Activated CD4-positive, alpha-beta T cell treated with anti-CD3 and anti-CD28 coated beads for 36 hours (primary cell): Measurements from ENCODE around the gene EDEM1. TPM values are rescaled to one million over a fixed set of nuclear protein-coding genes. Genes with fewer than 3 reads are reported as not detected.
"Not testable (repeated sequence)": the region's sequence is repeated elsewhere in the genome, so short reads cannot be mapped to it uniquely, and the experiment has no call there.

Experiments
- ATAC-seq: fragments of 200-7000 bp; cut with Tn5 transposase; one replicate; pipeline ENCODE4 v1.10.0; 2021; ENCODE audit warnings: mild to moderate bottlenecking, moderate library complexity
- CTCF ChIA-PET: fragments of 350-600 bp; sonication (Branson Sonifier 250); formaldehyde crosslinking; loops from one replicate; lab custom pipeline; 2021; ENCODE audit warnings: antibody characterized with exemption; lab: Charles Lee
- POLR2A ChIA-PET: fragments of 350-600 bp; sonication (Branson Sonifier 250); formaldehyde crosslinking; loops from one replicate; lab custom pipeline; 2021; ENCODE audit warnings: antibody characterized with exemption, inconsistent platforms; lab: Charles Lee
- DNase-seq: peaks from one replicate; pipeline ENCODE4 v3.0.0-alpha.2; 2020
- H3K27ac Mint-ChIP-seq: one replicate; pipeline ENCODE4 v1.8.0; 2021; ENCODE audit warnings: mixed read lengths
- H3K27me3 Mint-ChIP-seq: one replicate; pipeline ENCODE4 v1.8.0; 2021; ENCODE audit warnings: mixed read lengths
- H3K36me3 Mint-ChIP-seq: one replicate; pipeline ENCODE4 v1.8.0; 2021; ENCODE audit warnings: low read depth, mixed read lengths
- H3K4me1 Mint-ChIP-seq: one replicate; pipeline ENCODE4 v1.8.0; 2021; ENCODE audit warnings: mixed read lengths
- H3K4me3 Mint-ChIP-seq: one replicate; pipeline ENCODE4 v1.8.0; 2021; ENCODE audit warnings: mild to moderate bottlenecking, moderate library complexity, mixed read lengths
- H3K9me3 Mint-ChIP-seq: one replicate; pipeline ENCODE4 v1.8.0; 2021; ENCODE audit warnings: low read depth, mixed read lengths
- intact Hi-C, 2 experiments: fragments of 100-400 bp; cut with DNase I in 1 of 2; cut with micrococcal nuclease in 1 of 2; formaldehyde crosslinking; loops; one replicate each; pipeline versions ENCODE4 v1.14.2 to v1.15.1; 2022 to 2024; cut with DNase I, micrococcal nuclease
- total RNA-seq, 2 experiments: library from RNA; stranded (reverse); gene quantifications; one replicate each; pipeline ENCODE4 v1.2.3, GENCODE V29; 2021

EDEM1 gene
- total RNA-seq: 100 to 1,000 TPM; 105 to 175 TPM

DNA sequence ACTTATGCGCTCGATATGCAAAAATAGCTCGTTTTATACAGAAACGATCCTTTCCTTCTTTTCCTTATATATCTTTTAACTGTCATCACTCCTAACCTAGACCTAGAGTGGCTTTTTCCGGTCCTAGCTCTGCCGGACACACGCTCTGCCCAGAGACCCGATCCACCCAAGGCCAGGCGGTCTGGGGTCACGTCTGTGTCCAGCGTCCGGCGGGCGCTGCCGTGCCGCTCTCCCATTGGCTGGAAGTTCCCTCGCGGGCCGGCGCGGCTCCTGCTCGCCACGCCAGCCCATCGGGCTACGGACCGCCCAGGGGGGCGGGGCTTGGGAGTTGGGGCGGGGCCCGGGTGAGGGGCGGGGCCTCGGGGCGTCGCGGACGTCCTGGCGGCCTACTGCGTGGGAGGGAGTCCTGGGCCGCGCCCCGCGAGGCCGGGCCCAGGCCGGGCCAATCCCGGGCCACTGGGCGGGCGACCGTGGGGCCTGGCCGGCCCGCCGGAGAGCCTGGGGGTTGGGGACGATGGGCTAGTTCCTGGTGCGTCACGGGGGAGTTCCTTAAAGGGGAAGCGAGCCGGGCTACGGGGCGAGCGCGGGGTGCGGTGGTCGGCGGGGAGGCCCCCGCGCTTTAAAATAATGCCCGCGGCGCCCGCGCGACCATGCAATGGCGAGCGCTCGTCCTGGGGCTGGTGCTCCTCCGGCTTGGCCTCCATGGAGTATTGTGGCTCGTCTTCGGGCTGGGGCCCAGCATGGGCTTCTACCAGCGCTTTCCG lies at the start of gene EDEM1:
Gene EDEM1, plus strand, starts transcription at position 552 of the 764 bp plus-strand sequence. Its CDS starts 99 bp downstream, at position 651.
- intact Hi-C loops: loop anchor here (1.0 to 10.0 kb wide), 7 partner anchors 10 to 884 kb away; partner anchors contain the start of genes ARL8B (in 2 of the 2), BHLHE40 (in 1 of the 2), ITPR1 (in 1 of the 2) and SETMAR (in 1 of the 2)
- Mint-ChIP-seq H3K27me3 (no peaks in the 10 kb centered on the region), H3K27ac (peak within 1 kb of the TSS; percentile 99), H3K4me3 (peak within 1 kb of the TSS; percentile 99), H3K36me3 (peaks cover 39% of the 10 kb centered on the region), H3K9me3 (no peaks in the 10 kb centered on the region), H3K4me1 (peaks cover 23% of the 10 kb centered on the region)
- DNase-seq (peak; percentile 97), ATAC-seq (peak; percentile 84)
- POLR2A ChIA-PET: interaction anchor here (0.6 to 3.6 kb wide), 8 partner anchors 10 to 338 kb away, joined by 3 to 31 read pairs (median 4); no protein-coding TSS in a partner anchor
- CTCF ChIA-PET: interaction anchor here (1.3 to 4.1 kb wide), 4 partner anchors 10 to 66 kb away, joined by 3 to 26 read pairs (median 6); partner anchors contain the start of gene ARL8B

DNA sequence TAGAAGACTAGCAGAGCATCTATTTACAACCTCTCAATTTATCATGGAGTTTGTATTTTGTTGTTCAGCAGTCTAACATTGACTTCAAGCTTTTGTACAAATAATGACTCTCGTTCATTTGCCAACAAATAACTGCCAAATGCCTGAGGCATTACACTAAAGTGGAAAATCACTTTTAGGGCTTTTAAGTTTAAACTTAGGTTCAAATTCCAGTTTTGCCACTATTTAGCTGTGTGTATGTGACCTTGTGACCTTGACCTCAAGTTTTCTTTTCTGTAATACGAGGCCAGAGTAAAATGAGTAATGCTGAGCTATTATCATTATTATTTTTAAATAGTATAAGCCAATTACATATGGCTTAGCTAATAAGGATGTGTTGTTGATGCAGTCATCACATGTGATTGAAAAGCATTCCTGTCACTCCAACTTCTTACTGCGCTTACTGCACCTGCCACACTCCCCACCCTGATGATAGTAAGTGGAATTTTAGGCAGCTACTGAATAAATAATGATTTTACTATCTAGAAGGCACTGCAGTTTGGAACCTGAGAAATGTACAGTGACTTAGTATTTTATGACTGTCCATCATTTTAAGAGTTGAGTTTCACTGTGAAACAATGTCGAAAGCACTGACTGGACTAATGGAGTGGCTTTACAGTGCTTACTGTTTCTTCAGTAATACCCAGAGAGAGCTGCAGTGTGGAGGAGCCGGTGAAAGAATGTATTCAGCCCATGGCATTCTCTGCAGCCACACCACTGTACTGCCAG lies 49.1 kb upstream of the EDEM1 start:
- peaks cover 57% of the 10 kb centered on the region for H3K4me1 Mint-ChIP-seq
- intact Hi-C loops: loop anchor here in 1 of 2 experiments (10.0 kb wide), 1 partner anchor 286 kb away; no protein-coding TSS in a partner anchor
- peaks cover 30% of the 10 kb centered on the region for H3K36me3 Mint-ChIP-seq
- peak overlapping the region; percentile 79 for H3K27ac Mint-ChIP-seq
- no peak overlapping the region for H3K4me3 Mint-ChIP-seq
- peaks cover 4% of the 10 kb centered on the region for H3K9me3 Mint-ChIP-seq
- POLR2A ChIA-PET: no interaction called here
- ATAC-seq (no peak), DNase-seq (no peak)
- CTCF ChIA-PET: interaction anchor here (0.7 to 0.8 kb wide), 2 partner anchors 12 to 14 kb away, joined by 3 to 6 read pairs; no protein-coding TSS in a partner anchor
- H3K27me3 Mint-ChIP-seq: no peaks in the 10 kb centered on the region

DNA sequence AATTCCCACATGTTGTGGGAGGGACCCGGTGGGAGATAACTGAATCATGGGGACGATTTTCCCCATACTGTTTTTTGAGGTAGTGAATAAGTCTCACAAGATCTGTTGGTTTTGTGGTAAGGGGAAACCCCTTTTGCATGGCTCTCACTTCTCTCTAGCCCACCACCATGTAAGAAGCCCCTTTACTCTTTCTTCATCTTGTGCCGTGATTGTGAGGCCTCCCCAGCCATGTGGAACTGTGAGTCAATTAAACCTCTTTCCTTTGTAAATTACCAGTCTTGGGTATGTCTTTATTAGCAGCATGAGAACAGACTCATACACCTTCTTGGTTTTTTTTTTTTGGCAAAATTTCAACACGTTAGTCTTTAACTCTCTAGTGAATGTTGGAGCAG lies 47.3 kb upstream of the EDEM1 start:
- CTCF ChIA-PET: interaction anchor here (0.6 kb wide), 1 partner anchor 96 kb away, joined by 3 read pairs; no protein-coding TSS in a partner anchor
- H3K9me3 Mint-ChIP-seq: peaks cover 7% of the 10 kb centered on the region
- POLR2A ChIA-PET: interaction anchor here (0.6 kb wide), 2 partner anchors 37 to 153 kb away, joined by 3 read pairs; no protein-coding TSS in a partner anchor
- H3K4me1 Mint-ChIP-seq: peaks cover 53% of the 10 kb centered on the region
- H3K36me3 Mint-ChIP-seq: peaks cover 38% of the 10 kb centered on the region
- H3K27me3 Mint-ChIP-seq: no peaks in the 10 kb centered on the region
- intact Hi-C loops: no loop called here
- peak overlapping the region; percentile 8 for H3K27ac Mint-ChIP-seq
- no peak overlapping the region for H3K4me3 Mint-ChIP-seq
- ATAC-seq: no peak
- no peak for DNase-seq

DNA sequence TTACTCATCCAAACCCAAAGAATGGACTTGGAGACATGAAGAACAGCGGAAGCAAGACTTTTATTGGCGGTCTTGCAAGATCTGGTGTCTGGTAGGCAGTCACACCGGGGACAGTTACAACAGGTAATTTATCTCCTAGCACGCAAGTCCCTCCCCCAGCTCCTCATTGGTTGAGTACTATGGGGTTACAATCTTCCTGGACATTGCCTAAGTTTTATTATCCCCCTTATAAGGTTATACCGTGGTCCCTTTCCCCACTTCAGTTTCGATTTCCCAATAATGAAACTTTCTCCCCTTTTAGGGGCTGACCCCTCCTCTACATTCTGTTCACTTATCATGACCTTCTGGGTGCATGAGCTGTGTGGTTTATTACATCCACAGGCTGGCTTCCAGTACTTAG lies 46.7 kb upstream of the EDEM1 start:
- no peak overlapping the region for H3K27ac Mint-ChIP-seq
- peaks cover 7% of the 10 kb centered on the region for H3K9me3 Mint-ChIP-seq
- no peak overlapping the region for H3K4me3 Mint-ChIP-seq
- H3K4me1 Mint-ChIP-seq: peaks cover 53% of the 10 kb centered on the region
- CTCF ChIA-PET: interaction anchor here (0.6 to 0.7 kb wide), 2 partner anchors 16 to 96 kb away, joined by 3 read pairs; no protein-coding TSS in a partner anchor
- ATAC-seq (no peak), DNase-seq (no peak)
- POLR2A ChIA-PET: interaction anchor here (0.6 kb wide), 1 partner anchor 36 kb away, joined by 3 read pairs; no protein-coding TSS in a partner anchor
- H3K36me3 Mint-ChIP-seq: peaks cover 44% of the 10 kb centered on the region
- no peaks in the 10 kb centered on the region for H3K27me3 Mint-ChIP-seq
- intact Hi-C loops: no loop called here

DNA sequence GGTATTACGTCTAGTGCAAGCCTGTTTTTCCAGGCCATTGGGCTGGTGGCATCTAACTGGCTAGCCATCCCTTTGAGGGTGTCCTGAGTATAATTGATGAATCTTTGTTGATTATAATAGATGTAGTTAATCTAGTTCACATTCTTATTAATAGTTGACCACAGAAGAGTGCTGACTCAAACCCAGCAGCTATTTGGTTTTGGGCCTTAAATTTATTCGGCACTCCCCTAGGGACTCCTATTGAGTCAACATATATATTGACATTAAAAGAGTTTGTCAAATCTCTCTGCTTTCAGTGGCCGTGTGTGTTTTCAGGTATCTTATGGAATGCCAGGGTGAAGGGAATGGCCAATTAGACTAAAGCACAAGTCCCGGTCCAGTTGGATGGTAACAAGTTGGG lies 45.7 kb upstream of the EDEM1 start:
- intact Hi-C loops: no loop called here

DNA sequence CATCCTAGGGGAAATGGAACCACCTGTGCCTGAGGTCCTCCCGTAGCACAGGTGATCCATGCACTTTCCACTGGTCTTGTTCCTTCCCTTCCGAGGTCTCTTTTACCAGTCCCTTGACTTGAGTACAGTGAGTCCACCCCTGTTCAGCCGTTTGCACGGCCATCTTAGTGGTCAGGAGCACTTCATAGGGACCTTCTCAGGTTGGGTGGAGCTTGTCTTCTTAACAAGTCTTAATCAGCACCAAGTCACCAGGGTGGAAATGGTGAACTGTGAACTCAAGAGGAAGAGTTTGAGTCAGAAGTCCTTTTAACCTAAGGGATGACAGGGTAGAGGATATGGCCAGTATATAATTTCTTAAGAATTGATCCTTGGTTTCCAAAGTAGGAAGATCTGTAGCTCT lies 44.0 kb upstream of the EDEM1 start:
- ChIA-PET CTCF (no interaction called here), POLR2A (no interaction called here)
- Mint-ChIP-seq H3K4me3 (no peak overlapping the region), H3K4me1 (peaks cover 39% of the 10 kb centered on the region), H3K9me3 (peaks cover 7% of the 10 kb centered on the region), H3K27me3 (no peaks in the 10 kb centered on the region), H3K36me3 (peaks cover 64% of the 10 kb centered on the region), H3K27ac (no peak overlapping the region)
- ATAC-seq (peak; percentile 33), DNase-seq (no peak)
- intact Hi-C loops: no loop called here

More for the DNA sequence above, 45.7 kb upstream of the EDEM1 start:
- H3K9me3 Mint-ChIP-seq: peaks cover 7% of the 10 kb centered on the region
- ChIA-PET CTCF (interaction anchor here (0.7 kb wide), 1 partner anchor 17 kb away, joined by 3 read pairs; no protein-coding TSS in a partner anchor), POLR2A (no interaction called here)
- peaks cover 53% of the 10 kb centered on the region for H3K36me3 Mint-ChIP-seq
- H3K27ac Mint-ChIP-seq: no peak overlapping the region
- H3K4me1 Mint-ChIP-seq: peaks cover 45% of the 10 kb centered on the region
- no peak overlapping the region for H3K4me3 Mint-ChIP-seq
- DNase-seq (no peak), ATAC-seq (no peak)
- H3K27me3 Mint-ChIP-seq: no peaks in the 10 kb centered on the region

DNA sequence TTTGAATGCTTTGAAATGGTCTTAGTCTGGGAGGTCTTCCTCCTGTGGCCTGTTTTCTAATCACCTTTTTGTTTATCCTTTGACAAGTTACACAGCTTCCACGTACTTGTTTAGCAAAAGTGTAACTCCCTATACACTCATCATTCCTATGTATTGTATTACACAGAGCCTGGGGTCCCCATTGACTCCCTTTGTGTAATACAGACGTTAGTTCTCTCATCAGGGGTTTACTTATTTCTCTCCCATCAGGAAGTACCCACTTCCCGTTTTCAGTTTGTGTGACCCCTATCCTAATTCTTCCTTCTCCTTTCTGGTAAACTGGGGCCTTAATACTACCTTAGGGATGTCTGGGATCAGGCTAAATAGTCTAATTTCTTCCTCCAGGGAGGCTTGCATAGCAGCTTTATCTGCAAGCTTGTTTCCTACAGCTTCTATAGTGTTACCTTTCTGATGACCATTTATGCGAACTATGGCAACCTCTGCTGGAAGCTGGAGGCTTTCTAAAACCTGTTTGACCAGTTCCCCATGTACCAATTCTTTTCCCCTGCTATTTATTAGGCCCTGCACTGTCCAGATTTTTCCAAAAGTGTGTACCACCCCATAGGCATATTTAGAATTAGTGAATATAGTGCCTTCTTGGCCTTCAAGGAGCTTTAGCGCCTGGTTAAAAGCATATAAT lies 43.1 kb upstream of the EDEM1 start:
- Mint-ChIP-seq H3K36me3 (peaks cover 65% of the 10 kb centered on the region), H3K4me1 (peaks cover 39% of the 10 kb centered on the region), H3K27ac (no peak overlapping the region), H3K27me3 (no peaks in the 10 kb centered on the region), H3K4me3 (no peak overlapping the region), H3K9me3 (peaks cover 7% of the 10 kb centered on the region)
- ChIA-PET CTCF (interaction anchor here (1.1 kb wide), 1 partner anchor 24 kb away, joined by 3 read pairs; no protein-coding TSS in a partner anchor), POLR2A (no interaction called here)
- no peak for ATAC-seq
- intact Hi-C loops: no loop called here
- DNase-seq: no peak

DNA sequence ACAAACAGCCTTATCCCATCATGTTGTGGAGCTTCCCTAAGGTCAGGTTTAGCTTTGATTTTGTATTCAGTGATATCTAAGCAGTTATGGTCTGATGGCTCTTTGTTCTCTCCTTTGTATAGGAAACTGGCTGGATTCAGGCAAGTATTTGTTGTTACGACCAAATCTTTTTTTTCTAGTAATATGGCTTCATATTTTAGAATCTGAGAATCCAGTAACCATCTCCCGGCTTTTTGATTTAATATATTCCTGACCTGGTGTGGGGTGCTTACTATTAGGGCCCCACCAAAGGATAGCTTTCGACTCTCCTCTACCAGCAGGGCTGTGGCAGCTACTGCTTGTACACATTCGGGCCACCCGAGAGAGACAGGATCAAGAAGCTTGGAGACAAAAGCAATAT lies 42.4 kb upstream of the EDEM1 start:
- H3K4me3 Mint-ChIP-seq: no peak overlapping the region
- no peak for ATAC-seq
- peaks cover 7% of the 10 kb centered on the region for H3K9me3 Mint-ChIP-seq
- no peaks in the 10 kb centered on the region for H3K27me3 Mint-ChIP-seq
- ChIA-PET POLR2A (no interaction called here), CTCF (interaction anchor here (1.1 kb wide), 1 partner anchor 23 kb away, joined by 3 read pairs; no protein-coding TSS in a partner anchor)
- peaks cover 67% of the 10 kb centered on the region for H3K36me3 Mint-ChIP-seq
- H3K4me1 Mint-ChIP-seq: peaks cover 39% of the 10 kb centered on the region
- no peak for DNase-seq
- intact Hi-C loops: no loop called here
- H3K27ac Mint-ChIP-seq: no peak overlapping the region

DNA sequence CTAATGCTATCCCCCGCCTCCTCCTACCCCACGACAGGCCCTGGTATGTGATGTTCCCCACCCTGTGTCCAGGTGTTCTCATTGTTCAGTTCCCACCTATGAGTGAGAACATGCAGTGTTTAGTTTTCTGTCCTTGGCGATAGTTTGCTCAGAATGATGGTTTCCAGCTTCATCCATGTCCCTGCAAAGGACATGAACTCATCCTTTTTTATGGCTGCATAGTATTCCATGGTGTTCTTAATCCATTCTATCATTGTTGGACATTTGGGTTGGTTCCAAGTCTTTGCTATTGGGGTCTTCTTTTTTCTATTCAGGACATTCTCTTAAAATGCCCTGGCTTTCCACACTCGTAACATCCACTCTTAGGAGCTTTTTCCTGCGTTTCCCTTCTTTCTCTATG lies 40.4 kb upstream of the EDEM1 start:
- ATAC-seq, H3K9me3 Mint-ChIP-seq, DNase-seq, H3K4me3 Mint-ChIP-seq, H3K27ac Mint-ChIP-seq, H3K27me3 Mint-ChIP-seq, intact Hi-C loops: not testable (repeated sequence)
- POLR2A ChIA-PET: interaction anchor here (0.7 kb wide), 1 partner anchor 651 kb away, joined by 4 read pairs; no protein-coding TSS in a partner anchor
- CTCF ChIA-PET: interaction anchor here (0.6 kb wide), 1 partner anchor 800 kb away, joined by 3 read pairs; no protein-coding TSS in a partner anchor
- Mint-ChIP-seq H3K36me3 (peaks cover 57% of the 10 kb centered on the region), H3K4me1 (peaks cover 32% of the 10 kb centered on the region)

DNA sequence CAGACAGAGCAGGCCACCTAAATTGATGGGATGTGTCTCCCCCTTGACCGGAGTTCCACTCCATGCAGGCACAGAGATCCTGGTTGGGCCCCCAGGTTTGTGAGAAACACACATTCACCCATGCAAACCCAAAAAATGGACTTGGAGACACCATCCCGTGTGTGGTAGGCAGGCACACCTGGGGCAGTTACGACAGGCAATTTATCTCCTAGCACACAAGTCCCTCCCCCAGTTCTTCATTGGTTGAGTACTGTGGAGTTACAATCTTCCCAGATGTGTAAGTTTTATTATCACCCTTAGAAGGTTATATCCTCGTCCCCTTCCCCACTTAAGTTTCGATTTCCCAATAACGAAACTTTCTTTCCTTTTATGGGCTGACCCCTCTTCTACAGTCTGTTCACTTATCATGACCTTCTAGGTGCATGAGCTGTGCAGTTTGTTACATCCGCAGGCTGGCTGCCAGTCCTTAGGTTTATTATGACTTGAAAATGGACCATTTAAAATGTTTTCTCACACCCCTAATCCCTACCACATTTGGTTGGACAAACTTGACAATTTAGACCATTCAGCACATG lies 38.1 kb upstream of the EDEM1 start:
- CTCF ChIA-PET: no interaction called here
- ATAC-seq (no peak), DNase-seq (no peak)
- H3K4me3 Mint-ChIP-seq: no peak overlapping the region
- H3K9me3 Mint-ChIP-seq: no peaks in the 10 kb centered on the region
- peaks cover 42% of the 10 kb centered on the region for H3K4me1 Mint-ChIP-seq
- no peak overlapping the region for H3K27ac Mint-ChIP-seq
- intact Hi-C loops: no loop called here
- peaks cover 48% of the 10 kb centered on the region for H3K36me3 Mint-ChIP-seq
- POLR2A ChIA-PET: no interaction called here
- H3K27me3 Mint-ChIP-seq: no peaks in the 10 kb centered on the region
